NCI-H1105 (cell line): ENCODE results near the gene TFEB.

Source experiments
- DNase-seq: peaks from one replicate; lab custom pipeline; 2025; lab: John Stamatoyannopoulos, UW

TFEB gene

DNA sequence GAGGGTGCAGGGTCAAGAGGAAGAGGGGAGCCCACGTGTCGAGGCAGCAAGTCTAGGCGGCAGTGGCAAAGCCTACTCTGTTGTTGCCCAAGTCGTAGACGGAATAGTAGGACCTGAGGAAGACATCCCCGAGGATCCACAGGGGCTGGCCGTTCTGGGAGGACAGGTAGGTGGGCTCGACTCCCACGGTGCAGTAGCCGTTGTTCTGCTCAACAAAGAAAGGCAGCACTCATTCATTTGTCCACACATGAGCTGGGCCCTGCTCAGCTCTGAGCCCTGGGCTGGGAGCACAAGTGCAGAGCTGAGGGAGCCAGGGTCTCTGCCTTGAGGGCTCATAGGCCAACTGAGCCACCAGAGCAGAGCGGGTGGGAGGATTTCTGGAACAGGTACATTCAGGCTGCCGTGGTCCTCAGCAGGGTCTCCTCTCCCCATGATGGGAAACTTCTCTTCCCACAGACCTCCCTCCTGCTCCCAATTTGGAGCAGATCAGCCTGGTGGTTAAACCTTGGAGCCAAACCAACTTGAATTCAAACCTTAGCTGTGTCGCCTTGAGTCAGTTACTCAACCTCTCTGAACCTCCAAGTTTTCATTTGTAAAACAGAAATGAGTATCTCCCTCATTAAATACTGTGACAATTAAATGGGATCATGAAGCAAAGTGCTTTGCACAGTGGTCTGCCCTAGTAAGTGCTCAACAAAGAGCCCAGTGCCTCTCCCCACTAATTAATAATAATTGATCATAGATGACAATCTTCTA, 1.6 kb upstream of the TFEB start:
- no peak for DNase-seq

DNA sequence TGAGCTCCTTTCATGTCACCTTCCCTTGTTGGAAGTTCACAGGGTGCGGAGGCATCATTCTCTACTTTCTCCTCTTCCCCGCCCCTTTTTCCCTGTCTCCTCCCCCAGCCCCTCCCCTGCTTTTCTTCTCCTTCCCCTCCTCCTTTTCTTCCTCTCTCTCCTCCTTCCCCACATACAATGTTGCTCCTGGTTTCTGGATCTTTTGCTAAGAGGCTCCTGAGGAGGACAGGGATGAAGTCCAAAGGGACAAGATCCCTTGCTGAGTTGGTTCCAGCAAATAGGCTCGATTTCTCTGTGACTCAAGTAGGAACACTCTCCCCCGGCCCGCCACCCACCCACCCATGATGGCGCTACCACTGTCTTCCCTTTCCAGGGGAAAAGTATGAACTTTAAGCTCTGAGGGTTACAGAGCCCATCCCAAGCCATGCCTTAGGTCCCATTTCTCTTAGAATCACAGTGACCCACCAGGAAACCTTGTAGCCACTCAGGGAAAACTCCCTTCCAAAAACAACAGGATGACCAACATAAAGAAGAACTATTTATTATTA, 852 bp upstream of the TFEB start:
- DNase-seq, result no peak

DNA sequence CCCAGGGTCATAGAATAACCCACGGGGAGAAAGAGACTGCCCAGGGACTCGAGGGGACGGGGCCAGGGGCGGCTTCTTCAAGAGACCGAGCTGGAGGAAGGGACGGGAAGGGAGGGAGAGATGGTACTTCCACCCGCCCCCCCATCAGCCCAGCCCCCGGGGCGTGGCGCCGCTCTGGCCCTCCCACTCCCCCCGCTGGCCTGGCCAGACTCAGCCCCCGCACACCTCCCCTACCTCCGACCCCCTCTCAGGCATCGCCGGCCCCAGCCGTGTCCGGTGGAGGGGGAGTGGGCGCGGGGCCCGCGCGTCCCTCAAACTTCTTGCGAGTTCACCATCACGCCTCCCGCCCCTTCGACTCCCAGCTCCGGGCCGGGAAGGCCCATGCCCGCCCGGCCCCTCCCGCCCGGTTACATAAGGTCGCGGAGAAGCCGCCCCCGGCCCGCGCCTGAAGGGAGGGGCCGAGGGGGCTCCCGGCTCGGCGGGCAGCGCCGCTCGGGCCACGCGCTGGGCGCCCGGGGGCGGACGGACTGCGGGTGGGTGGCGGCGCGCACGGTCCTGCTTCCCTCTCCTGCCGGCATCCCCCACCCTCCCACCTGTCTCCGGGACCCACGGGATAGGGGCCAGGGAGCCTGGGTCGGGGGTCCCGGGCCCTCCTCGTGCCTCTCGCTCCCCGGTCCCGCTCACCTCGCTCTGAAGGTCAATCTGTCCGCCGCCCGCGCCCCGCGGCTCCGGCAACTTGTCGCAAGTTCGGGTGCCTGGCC, 562 bp downstream of the TFEB start:
- peak; percentile 50 for DNase-seq

DNA sequence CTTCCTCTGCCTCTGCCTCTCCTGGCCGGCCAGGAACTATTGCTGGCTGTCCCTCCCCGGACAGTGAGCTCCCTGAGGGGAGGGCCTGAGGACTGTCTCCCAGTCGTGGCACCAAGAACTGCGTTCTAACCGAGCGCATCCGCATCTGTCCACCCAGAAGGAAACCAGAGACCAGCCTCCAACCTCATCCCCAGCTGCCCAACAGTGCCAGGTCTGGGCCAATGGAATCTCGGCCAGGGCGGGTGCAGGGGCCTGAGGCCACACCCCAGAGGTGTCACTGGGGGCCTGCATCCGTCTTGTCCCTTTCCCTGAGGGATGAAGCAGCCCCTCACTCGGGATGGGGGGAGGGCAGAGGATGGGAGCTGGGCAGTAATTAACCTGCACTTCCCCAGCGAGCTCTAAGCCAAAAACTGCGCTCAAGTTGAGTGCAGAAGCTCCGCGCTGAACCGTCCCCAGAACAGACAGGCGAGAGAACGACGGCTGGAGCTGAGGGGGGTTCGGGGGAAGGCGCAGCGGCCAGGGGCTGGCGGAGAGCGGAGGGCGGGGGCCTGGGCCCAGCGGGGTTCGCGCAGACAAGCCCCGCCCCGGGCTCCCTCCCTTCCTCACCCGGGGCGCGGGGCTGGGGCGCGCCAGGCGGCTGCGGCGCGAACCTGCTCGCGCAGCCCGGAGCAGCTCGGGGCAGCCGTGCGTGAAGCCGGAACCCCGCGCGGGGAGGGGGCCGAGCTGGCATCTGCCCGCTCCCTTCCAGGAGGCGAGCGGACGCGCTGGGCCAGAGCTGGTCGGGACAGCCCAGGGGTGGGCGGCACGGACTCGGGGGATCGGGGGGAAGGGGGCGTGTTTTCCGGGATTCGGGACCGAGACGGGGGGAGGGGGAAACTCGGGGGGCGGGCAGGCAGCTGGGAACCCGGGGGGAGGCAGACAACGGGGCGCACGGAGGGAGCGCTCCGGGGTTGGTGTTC, 1.4 kb downstream of the TFEB start:
- DNase-seq, result peak; percentile 66

DNA sequence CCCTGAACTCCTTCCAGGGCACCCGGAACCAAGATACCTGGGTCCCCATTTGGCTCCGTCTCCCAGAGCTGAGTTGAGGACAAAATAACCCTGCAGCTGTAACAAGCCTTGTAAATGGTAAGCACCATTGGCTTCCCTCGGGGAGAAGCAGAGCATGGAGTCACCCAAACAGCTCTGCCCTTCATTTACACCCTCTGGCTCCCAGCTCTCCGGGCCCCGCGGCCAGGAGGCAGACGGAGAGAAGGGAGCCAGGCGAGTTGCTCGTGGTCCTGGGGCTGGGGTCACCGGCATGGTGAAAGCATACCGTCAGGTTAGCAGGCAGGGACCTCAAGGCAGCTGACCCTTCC, 2.1 kb downstream of the TFEB start:
- DNase-seq, result no peak

DNA sequence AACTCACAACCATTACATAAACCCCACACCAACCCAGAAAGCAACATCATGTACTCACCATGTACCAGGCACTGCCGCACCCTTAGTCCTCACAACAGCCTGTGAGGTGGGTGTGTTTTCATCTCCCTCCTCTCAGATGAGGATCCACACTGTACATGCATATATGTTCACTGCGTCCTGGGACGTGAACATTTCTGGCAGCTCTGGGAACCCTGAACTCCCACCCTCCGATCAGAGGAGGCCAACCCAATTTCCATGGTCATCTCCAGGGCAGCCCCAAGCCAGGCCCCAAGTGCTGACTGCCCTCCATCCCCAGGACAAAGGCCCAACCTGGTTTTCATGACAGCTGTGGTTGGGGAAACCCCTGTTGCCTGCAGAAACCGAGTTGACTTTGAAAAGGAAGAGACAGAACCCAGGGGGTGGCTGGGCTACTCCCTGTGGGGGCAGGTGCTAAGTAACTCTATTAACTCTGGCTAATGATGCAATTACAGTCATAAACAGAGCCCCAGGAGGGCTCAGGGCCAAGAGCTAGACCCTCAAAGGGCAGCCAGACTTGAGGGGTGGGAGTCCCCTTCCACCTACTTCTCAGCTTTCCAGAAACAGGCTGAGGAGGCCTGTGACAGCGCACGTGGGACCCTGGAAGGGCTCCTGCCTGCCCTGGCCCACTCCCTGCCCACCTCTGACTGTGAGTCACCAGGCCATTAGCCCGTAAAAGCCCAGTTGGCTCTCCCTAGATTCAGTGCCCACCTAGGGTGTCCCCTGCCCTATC, 2.6 kb downstream of the TFEB start:
- no peak for DNase-seq

DNA sequence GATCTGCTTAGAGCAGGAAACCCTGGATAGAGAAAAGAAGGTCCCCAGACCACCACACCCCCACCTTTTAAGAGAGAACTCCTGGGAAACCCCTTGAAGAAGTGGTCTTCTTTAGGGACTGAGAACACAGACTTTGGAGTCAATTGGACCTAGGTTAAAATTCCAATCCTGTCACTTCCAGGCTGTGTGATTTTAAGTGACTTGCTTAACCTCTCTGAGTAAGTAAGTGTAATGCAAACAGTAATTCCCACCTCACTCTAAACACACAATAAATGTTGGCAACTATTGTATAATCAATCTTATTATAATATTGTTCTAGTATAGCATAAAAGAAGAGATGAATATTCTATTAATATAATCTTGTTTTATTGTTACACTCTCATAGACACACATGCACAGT, 3.3 kb downstream of the TFEB start:
- no peak for DNase-seq

DNA sequence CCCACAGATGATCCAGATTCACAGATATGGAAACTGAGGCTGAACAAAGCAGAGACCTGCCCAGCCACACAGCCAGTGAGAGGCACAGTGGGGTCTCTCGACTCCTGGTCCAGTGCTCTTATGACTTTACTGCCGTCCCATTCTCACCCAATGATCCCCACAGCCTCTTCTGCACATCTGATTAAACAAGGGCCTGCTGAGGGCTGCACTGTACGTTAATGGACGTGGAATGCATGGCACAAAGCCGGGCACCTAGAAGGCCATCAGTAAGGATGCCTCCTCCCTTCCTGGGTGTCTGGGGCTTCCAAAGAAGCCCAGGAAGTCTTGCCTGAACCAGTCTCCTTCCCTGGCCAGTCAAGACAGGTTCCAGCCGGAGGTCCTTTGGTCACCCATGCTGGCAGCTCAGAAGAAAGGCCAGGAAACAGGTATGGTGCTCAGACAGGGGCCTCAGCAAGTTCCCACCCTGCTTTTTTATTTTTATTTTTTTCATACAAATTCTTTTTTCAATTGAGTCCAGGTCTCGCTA, 3.8 kb downstream of the TFEB start:
- no peak for DNase-seq

DNA sequence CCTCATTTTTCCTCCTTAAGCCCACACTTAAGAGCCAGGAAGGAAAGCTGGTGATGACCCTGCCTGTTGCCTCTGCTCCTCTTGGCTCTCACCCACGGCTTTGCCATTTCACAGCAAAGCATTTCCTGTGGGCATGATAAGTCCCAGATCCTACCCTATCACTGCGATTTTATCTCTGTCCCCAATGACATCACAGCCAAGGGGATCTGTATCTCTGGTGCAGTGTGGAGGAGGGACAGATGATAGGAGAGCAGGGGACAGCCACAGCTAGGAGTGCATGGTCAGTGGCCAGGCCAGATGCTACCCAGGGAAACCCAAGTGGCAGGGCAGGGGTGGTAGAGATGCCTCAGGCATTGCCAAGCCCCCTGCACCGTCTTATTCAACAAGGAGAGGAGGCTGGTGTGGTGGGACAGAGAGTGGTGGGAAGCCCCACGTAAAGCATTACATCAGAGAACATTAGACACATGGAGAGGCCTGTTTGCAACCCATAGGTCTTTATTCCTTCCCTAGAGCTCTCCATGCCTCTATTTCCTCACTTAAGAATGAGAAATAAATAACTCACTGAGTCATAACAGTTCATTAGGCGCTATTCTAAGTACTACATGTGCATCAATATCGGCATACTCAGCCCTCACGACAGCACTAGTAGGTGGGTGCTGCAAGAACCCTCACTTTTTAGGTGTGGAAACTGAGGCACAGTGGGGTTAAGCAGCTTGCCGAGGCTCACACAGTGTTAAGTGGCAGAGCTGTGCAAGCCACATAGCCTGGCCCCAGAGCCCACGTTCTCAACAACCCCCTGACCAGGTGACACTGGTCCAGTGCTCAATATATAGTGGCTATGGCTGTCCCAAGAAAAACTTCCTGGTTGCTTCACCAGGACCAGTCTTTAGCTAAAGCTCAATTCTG, 4.6 kb downstream of the TFEB start:
- no peak for DNase-seq

DNA sequence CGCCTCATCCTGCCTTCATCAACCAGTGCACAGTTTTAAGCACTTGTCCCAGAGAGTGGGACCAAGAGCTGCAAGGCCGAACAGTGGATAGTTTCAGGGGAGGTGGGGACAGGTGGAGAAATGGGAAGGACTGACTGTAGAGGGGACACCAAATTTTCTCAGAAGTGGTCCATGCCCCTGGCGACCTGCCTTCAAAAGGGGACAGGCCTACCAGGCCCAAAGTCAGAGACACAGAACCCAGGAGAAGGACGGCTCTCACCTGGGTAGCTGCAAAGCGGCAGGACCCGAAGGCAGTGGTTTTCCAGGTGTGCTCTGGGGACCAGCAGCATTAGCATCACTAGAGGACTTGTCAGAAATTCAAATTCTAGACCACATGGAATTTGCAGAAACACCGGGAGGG, 5.8 kb downstream of the TFEB start:
- no peak for DNase-seq

DNA sequence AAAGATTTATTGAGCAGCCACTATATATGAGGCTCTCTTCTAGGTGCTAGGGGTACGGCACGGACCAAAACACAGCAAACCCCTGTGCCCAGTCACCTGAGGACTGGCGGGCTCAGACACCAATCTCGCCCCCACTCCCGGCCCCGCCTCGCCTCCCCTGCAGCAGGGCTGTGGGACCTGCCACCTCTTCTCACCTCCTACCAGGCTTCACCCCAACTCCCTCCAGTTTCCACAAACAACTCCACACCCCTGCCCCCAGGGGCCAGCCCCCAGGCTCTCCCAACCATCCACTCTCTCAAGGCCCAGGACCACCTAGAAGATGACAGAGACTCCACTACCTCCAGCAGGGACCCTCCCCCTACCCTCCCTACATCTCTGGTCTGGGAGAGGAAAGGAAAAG, 6.5 kb downstream of the TFEB start:
- no peak for DNase-seq

DNA sequence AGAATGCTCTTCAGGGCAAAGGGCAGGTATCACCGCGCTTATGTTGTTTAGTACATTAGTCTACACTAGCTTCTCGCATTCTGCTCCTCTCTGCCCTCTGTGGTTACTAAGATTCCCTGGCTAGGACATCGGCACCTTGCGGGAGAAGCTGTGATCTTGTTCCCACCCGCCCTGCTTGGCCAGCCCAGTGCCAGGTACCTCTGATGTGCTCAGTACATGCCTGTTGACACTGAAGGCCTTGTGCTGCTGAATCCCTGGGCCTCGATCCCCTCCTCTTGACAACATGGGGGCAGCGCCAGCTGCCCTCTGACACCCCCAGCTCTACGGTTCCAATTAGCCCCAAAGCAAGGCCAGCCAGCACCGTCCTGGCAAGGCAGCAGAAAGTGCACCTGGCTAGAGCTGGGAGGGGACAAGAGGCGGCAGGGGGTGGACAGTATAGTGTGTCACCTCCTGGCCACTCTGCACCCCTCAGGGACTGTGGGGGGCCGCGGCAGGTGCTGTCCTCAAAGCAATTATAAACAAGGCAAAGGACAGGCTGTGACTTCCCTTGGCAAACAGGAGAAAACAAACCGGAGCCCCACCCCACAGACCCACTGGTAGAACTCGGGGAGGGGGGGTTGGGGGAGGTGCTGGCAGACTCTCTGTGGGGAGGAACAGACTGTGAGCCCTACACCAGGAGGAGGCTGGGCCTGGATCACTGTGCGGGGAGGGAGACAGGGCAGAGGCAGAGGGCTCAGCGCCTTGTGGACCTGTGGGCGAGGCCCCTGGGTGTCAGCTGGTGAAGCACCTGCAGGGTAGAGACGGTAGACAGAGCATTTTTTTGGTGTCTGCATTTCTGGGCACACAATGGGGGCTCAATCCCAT, 7.1 kb downstream of the TFEB start:
- peak; percentile 62 for DNase-seq

DNA sequence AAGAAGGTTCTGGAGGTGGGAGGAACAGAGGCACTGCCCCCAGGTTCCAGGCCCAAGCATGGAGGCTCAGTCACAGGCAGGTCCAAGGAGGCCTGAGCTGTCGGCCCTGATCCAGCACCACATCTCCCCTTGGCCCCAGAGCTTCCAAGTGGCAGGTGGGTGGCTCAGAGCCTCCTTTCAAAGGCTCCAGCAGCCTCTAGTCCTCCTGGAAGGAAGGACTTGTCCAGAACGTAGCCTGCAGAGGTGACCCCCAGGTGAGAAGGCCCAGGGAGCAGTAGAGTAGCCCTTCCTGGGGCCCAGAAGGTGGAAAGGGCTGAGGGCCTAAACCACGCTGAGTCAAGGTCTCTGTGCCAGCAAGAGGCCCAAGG, 7.7 kb downstream of the TFEB start:
- DNase-seq, result no peak

DNA sequence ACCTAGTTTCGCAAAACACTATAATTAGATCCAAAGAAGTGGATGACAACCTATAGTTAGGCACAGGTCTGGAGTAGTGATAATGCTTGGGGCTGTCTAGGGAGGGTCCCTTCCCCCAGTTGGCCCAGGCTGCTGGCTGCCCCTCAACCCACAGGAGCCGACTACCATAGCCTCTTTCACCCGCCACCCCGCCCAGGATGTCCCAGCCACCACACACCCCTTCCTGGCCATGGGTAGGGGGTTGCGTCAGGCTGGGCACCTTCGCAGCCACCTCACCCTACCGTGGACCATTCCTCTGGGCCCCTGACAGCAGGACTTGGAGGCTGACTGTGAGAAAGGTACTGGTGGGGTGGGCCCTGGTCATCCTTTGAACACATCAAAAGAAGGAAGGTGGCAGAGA, 8.5 kb downstream of the TFEB start:
- DNase-seq, result no peak

DNA sequence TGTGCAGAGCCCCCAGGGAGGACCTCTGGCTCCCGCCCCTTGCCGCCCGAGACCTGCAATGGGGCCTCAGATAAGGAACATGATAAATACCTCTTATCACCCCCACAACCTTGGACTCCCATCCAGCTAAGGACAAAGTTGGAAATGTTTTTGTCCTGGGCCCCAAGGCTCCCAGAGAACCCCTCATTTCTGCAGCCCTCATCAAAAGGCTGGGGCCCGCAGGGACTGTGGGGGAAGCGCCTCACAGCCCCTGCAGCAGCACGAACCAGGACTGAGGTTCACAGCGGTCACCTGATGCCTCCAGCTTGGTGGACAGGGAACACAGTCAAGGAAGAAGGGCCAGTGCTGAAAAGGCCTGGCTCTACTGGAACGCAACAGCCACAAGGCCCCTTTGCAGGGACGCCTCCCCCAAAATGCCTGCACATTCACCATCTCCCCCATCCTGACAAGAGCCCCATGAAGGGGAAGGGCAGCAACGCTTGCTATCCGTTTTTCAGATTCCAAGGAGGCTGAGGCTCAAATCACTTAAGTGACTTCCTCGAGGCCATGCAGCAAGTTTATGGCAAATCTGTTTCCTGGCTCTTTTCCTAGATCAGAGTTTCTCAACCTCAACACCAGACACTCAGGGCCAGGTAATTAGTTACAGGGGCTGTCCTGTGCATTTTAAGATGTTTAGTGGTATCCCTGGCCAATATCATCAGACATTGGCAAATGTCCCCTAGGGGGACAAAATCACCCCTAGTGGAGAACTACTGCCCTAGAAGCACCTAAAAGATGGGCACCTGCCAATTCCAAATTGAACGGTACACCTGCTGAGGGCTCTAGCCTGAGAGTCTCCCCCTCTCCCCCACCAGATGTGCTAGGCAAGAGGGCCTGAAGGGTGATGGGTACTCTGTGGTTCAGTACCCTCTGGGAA, 10.6 kb downstream of the TFEB start:
- peak; percentile 11 for DNase-seq

DNA sequence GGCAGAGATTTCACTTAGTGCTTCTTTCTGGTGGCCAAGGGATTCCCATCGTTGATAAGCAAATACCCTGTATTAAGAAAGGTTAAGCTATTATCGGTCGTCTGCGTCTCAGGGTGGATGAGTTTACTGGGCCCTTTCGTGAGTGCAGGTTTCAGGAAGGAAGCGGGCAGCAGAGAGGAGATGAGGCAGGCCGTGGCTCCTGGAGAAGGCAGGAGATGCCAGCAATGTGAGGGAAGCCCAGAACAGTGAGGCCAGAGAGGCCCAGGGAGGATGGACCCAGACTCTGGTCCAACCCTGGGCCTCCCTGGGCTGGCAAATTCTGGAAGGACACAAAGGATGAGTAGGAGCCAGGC, 11.2 kb downstream of the TFEB start:
- no peak for DNase-seq

DNA sequence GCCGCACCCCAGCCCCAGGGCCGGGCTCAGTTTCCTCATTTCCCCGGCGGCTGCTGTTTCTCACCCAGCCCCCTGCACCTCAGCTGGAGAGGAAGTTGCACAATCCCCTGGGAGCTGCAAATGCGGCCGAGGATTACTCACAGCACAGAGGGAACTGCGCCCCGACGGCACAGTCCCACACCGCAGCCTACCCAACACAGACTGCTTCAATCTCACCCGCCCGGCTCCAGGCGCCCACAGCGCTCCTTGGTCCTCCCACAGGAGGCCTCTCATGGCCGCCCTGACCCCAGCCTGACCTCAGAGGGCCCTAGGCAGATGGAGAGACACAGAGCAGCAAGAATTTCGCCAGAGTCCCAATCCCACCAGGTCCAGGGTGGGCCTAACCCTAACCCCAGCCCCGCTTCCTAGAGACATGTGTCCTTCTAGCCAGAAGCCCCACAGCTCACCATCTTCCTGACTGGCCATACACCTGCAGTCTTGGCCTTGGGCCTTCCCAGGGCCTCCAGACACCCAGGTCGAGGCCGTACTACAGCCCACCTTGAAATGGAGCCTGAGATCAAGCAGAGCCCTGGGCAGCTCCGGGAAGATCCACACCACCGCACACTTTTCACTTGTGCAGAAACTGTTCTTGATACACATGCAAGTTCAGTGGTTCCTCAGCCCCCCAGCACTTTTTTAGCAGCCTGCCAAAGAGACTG, 11.7 kb downstream of the TFEB start:
- no peak for DNase-seq
